Measurements from ENCODE around the gene BORCS6.
A peak's percentile ranks its signal among the peaks of the same experiment; 100 is the strongest.

DNA sequence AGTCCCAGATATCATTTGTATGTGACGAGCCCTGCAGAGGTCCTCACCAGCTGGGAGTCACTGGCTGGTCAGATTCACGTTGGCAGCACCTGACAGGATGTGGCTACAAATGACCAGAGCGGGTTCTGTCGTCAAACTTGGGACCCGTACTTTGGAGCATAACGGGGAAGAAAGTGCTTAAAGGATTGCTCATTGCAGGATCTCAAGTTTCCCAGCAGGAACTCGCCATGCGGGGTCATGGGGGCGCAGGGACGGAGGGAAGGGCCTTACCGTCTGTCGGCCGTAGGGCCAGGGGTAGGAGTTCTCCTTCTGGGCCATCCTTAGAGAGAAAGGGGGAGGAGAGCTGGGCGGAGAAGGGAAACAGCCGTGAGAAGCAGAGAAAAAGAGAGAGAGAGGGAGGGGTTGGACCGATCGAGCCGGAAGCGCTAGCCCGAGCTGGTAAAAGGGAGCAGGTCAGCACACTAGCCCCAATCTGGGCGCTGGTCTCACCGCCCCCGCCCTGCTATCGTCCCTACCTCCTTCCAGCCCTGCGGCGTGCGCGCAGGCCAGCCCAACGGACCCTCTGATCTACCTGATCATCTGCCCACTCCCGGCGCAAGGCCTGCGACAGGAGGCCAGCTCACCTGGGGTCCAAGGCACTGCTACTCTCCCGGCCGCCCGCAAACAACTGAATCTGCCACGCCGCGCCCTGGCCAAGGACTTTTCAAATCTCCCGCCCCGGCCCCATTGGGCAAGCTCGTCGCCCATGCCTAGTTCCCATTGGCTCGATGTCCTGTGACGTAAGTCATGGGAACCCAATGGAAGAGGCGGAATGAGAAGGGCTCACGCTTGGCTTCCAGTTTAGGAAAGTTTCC, 20.2 kb upstream of the BORCS6 start, which contains the start of gene AURKB:
- no peak for TF ChIP-seq RAD21 (conservative IDR thresholded peaks at IDR 0.05)
- peak; percentile 10 for TF ChIP-seq CTCF (IDR thresholded peaks at IDR 0.05; ENCODE audit: poor library complexity, severe bottlenecking)
- TF ChIP-seq REST (IDR thresholded peaks at IDR 0.05; ENCODE audit: borderline replicate concordance): no peak
- no peak for TF ChIP-seq EZH2 (IDR thresholded peaks at IDR 0.05; ENCODE audit: borderline replicate concordance, insufficient read depth, low read length, poor library complexity, severe bottlenecking)
- TF ChIP-seq POLR2AphosphoS5 (IDR thresholded peaks at IDR 0.05): peak; percentile 63
- TF ChIP-seq EP300 (conservative IDR thresholded peaks at IDR 0.05; ENCODE audit: poor library complexity, severe bottlenecking): no peak
- no peak for TF ChIP-seq TAF1 (IDR thresholded peaks at IDR 0.05; ENCODE audit: low read depth)
- peak; percentile 100 for TF ChIP-seq MXI1 (conservative IDR thresholded peaks at IDR 0.05; ENCODE audit: poor library complexity, severe bottlenecking)
- TF ChIP-seq SMC3 (conservative IDR thresholded peaks at IDR 0.05; ENCODE audit: poor library complexity): no peak
